HepG2 (cell line): ENCODE data around the gene B3GAT3. TPM values are rescaled to one million over a fixed set of nuclear protein-coding genes. Genes with fewer than 3 reads are reported as not detected.
A peak's percentile ranks its signal among the peaks of the same experiment; 100 is the strongest.

ENCODE experiments used
- ATF4 ChIP-seq, 2 experiments: fragments of 450-650 bp in 1 of 2; sonication (generic) in 1 of 2; formaldehyde crosslinking; IDR thresholded peaks; 2 replicates each; pipeline versions ENCODE4 v1.5.0 to v1.8.0; 2020 to 2022; ENCODE audit warnings: mild to moderate bottlenecking in 1 of 2, missing genetic modification reagents in 1 of 2
- BORCS8-MEF2B ChIP-seq: sonication (generic); formaldehyde crosslinking; IDR thresholded peaks from 2 replicates; pipeline ENCODE4 v1.8.0; 2022; ENCODE audit warnings: mild to moderate bottlenecking, missing genetic modification reagents
- BRD4 ChIP-seq: sonication (generic); formaldehyde crosslinking; IDR thresholded peaks from 2 replicates; pipeline ENCODE4 v1.4.0; 2020; ENCODE audit warnings: missing genetic modification reagents
- ELF4 ChIP-seq: sonication (generic); formaldehyde crosslinking; IDR thresholded peaks from 2 replicates; pipeline ENCODE4 v1.5.0; 2020; ENCODE audit warnings: missing genetic modification reagents, mild to moderate bottlenecking, moderate library complexity, borderline replicate concordance
- FOXC1 ChIP-seq: sonication (generic); formaldehyde crosslinking; IDR thresholded peaks from 2 replicates; pipeline ENCODE4 v1.8.0; 2022; ENCODE audit warnings: mild to moderate bottlenecking, missing genetic modification reagents, borderline replicate concordance
- HDAC2 ChIP-seq: sonication (generic); formaldehyde crosslinking; IDR thresholded peaks from 2 replicates; pipeline ENCODE4 v1.4.0; 2020; ENCODE audit warnings: missing genetic modification reagents
- HNRNPUL1 ChIP-seq: fragments of 200-400 bp; formaldehyde crosslinking; IDR thresholded peaks from 2 replicates; pipeline ENCODE4 v1.6.1; 2017; ENCODE audit warnings: low read depth, mild to moderate bottlenecking, low read length, moderate library complexity
- IRF9 ChIP-seq: sonication (generic); formaldehyde crosslinking; IDR thresholded peaks from 2 replicates; pipeline ENCODE4 v1.8.0; 2022; ENCODE audit warnings: missing genetic modification reagents, mild to moderate bottlenecking, borderline replicate concordance
- JUNB ChIP-seq: sonication (generic); formaldehyde crosslinking; IDR thresholded peaks from 2 replicates; pipeline ENCODE4 v1.8.0; 2022; ENCODE audit warnings: missing genetic modification reagents, mild to moderate bottlenecking, borderline replicate concordance
- KDM4B ChIP-seq: sonication (generic); formaldehyde crosslinking; IDR thresholded peaks from 2 replicates; pipeline ENCODE4 v1.4.0; 2020; ENCODE audit warnings: missing genetic modification reagents
- KLF6 ChIP-seq: IDR thresholded peaks from 2 replicates; pipeline ENCODE4 v1.8.0; 2016; ENCODE audit warnings: missing biosample characterization, missing genetic modification reagents
- MAZ ChIP-seq, 2 experiments: sonication (generic) in 1 of 2; formaldehyde crosslinking in 1 of 2; IDR thresholded peaks; 2 replicates each; pipeline versions ENCODE4 v1.5.0 to v1.6.1; 2012 to 2020; ENCODE audit warnings: low read depth in 2 of 2, mild to moderate bottlenecking in 2 of 2, borderline replicate concordance in 1 of 2, improper control_type of control experiment in 1 of 2, low read length in 1 of 2, missing genetic modification reagents in 1 of 2, moderate library complexity in 1 of 2
- RELA ChIP-seq: sonication (generic); formaldehyde crosslinking; IDR thresholded peaks from 2 replicates; pipeline ENCODE4 v1.4.0; 2020; ENCODE audit warnings: missing genetic modification reagents
- USF2 ChIP-seq, 2 experiments: sonication (generic) in 1 of 2; formaldehyde crosslinking in 1 of 2; IDR thresholded peaks; 2 replicates each; pipeline versions ENCODE4 v1.5.1 to v1.6.1; 2011 to 2020; ENCODE audit warnings: borderline replicate concordance in 1 of 2, low read depth in 1 of 2, low read length in 1 of 2, mild to moderate bottlenecking in 1 of 2, missing genetic modification reagents in 1 of 2, moderate library complexity in 1 of 2
- YEATS2 ChIP-seq: sonication (generic); formaldehyde crosslinking; IDR thresholded peaks from 2 replicates; pipeline ENCODE4 v1.4.0; 2020; ENCODE audit warnings: missing genetic modification reagents, borderline replicate concordance
- YEATS4 ChIP-seq: sonication (generic); formaldehyde crosslinking; IDR thresholded peaks from 2 replicates; pipeline ENCODE4 v1.4.0; 2020; ENCODE audit warnings: missing genetic modification reagents, borderline replicate concordance
- ZNF30 ChIP-seq: sonication (generic); formaldehyde crosslinking; IDR thresholded peaks from 2 replicates; pipeline ENCODE4 v1.5.0; 2020; ENCODE audit warnings: mild to moderate bottlenecking, missing genetic modification reagents
- ZNF451 ChIP-seq: sonication (generic); formaldehyde crosslinking; IDR thresholded peaks from 2 replicates; pipeline ENCODE4 v1.5.0; 2020; ENCODE audit warnings: mild to moderate bottlenecking, missing genetic modification reagents
- ZNF501 ChIP-seq: sonication (generic); formaldehyde crosslinking; IDR thresholded peaks from 2 replicates; pipeline ENCODE4 v1.5.1; 2020; ENCODE audit warnings: mild to moderate bottlenecking, moderate library complexity, missing genetic modification reagents
- ZNF563 ChIP-seq: sonication (generic); formaldehyde crosslinking; IDR thresholded peaks from 2 replicates; pipeline ENCODE4 v1.8.0; 2022; ENCODE audit warnings: mild to moderate bottlenecking, moderate library complexity, missing genetic modification reagents
- ZNF607 ChIP-seq: sonication (generic); formaldehyde crosslinking; IDR thresholded peaks from 2 replicates; pipeline ENCODE4 v1.5.1; 2020; ENCODE audit warnings: missing genetic modification reagents, mild to moderate bottlenecking, borderline replicate concordance
- ZNF616 ChIP-seq: sonication (generic); formaldehyde crosslinking; IDR thresholded peaks from 2 replicates; pipeline ENCODE4 v1.5.0; 2020; ENCODE audit warnings: low read depth, mild to moderate bottlenecking, missing genetic modification reagents
- ZNF678 ChIP-seq: sonication (generic); formaldehyde crosslinking; IDR thresholded peaks from 2 replicates; pipeline ENCODE4 v1.4.0; 2020; ENCODE audit warnings: mild to moderate bottlenecking, missing genetic modification reagents
- ZNF83 ChIP-seq: sonication (generic); formaldehyde crosslinking; IDR thresholded peaks from 2 replicates; pipeline ENCODE4 v1.4.0; 2020; ENCODE audit warnings: missing genetic modification reagents, mild to moderate bottlenecking, borderline replicate concordance
- polyA plus RNA-seq, 8 experiments: library from polyadenylated mRNA; depleted of rRNA in 3 of 8; stranded (reverse) in 7 of 8; unstranded in 1 of 8; fragments of >200 nt; fragmentation: Illumina TruSeq in 4 of 8; extraction: Trizol in 4 of 8; gene quantifications; 2 replicates each; pipeline versions ENCODE4 v1.2.1 to v1.2.3, GENCODE V29; 2011 to 2016; ENCODE audit warnings: low read depth in 4 of 8, missing spikeins in 1 of 8, mixed read lengths in 1 of 8; ENCODE audit not compliant: insufficient read depth in 1 of 8
- total RNA-seq, 5 experiments: library from RNA; depleted of rRNA; stranded (reverse); fragments of >200 nt; fragmentation: Illumina TruSeq; extraction: Trizol; gene quantifications; 2 replicates each; pipeline ENCODE4 v1.2.3, GENCODE V29; 2016; ENCODE audit warnings: low read depth in 1 of 5

The B3GAT3 gene
- total and polyA plus RNA-seq, 2 of the 13 experiments (the other 11 are each of a cell fraction or from before 2014, with no cell fraction given) = 21.3 to 26.1 TPM

- TF ChIP-seq ZNF607 (CRISPR knock-in tag) = peak; percentile 25
- TF ChIP-seq ZNF501 (CRISPR knock-in tag) = peak; percentile 72
- peak; percentile 81; the same call in 1 of the 2 replicates for TF ChIP-seq ZNF83 (CRISPR knock-in tag)
- TF ChIP-seq RELA (CRISPR knock-in tag) = no peak; the same call in 1 of the 2 replicates
- TF ChIP-seq BORCS8-MEF2B (CRISPR knock-in tag) = 0 out of 2 replicates have a peak, but pooled peaks have one; percentile 10
- peak; percentile 90 for TF ChIP-seq ZNF563
- peak; percentile 43; the same call in 1 of the 2 replicates for TF ChIP-seq HDAC2 (CRISPR knock-in tag)
- TF ChIP-seq JUNB = 0 out of 2 replicates have a peak, but pooled peaks have one; percentile 3
- TF ChIP-seq ZNF616 (CRISPR knock-in tag) = no peak; the same call in none of the 2 replicates
- TF ChIP-seq KLF6 = no peak
- 0 out of 2 replicates have a peak, but pooled peaks have one; percentile 17 for TF ChIP-seq ELF4 (CRISPR knock-in tag)
- TF ChIP-seq ZNF451 (CRISPR knock-in tag) = peak; percentile 83
- TF ChIP-seq YEATS4 = peak; percentile 60; the same call in 1 of the 2 replicates
- peak; percentile 86 for TF ChIP-seq ZNF678 (CRISPR knock-in tag)
- TF ChIP-seq YEATS2 (CRISPR knock-in tag) = peak; percentile 91; the same call in 1 of the 2 replicates
- no peak for TF ChIP-seq USF2 (IDR thresholded peaks at IDR 0.05; ENCODE audit: low read depth, low read length)
- TF ChIP-seq USF2 (CRISPR knock-in tag; IDR thresholded peaks at IDR 0.05; ENCODE audit: borderline replicate concordance) = no peak
- peak; percentile 56; the same call in 1 of the 2 replicates for TF ChIP-seq BRD4 (CRISPR knock-in tag)
- TF ChIP-seq ZNF30 (CRISPR knock-in tag) = no peak
- TF ChIP-seq IRF9 (CRISPR knock-in tag) = 0 out of 2 replicates have a peak, but pooled peaks have one; percentile 71
- TF ChIP-seq FOXC1 (CRISPR knock-in tag) = peak; percentile 59; the same call in 1 of the 2 replicates
- 0 out of 2 replicates have a peak, but pooled peaks have one; percentile 40 for TF ChIP-seq HNRNPUL1
- TF ChIP-seq ATF4 (CRISPR knock-in tag; IDR thresholded peaks at IDR 0.05) = 0 out of 4 replicates have a peak, but pooled peaks of 1 of the 2 experiments have one; percentile 46
- TF ChIP-seq MAZ (IDR thresholded peaks at IDR 0.05; ENCODE audit: borderline replicate concordance, low read depth, low read length) = peak; percentile 61; the same call in 1 of the 2 replicates
- TF ChIP-seq MAZ (CRISPR knock-in tag; IDR thresholded peaks at IDR 0.05; ENCODE audit: low read depth) = peak; percentile 75; the same call in 1 of the 2 replicates
- TF ChIP-seq KDM4B = peak; percentile 70; the same call in 1 of the 2 replicates
Observed at GRCh38 chr11:62601372-62602140, 20.2 kb downstream of the B3GAT3 start, which contains the start of gene MTA2 (continued).
